Activated CD4-positive, CD25-positive, alpha-beta regulatory T cell treated with anti-CD3 and anti-CD28 coated beads, Interleukin-2, amount 50 U/mL, for 72 hours (primary cell): ENCODE results near the gene NMT1.

ENCODE experiments used
- DNase-seq: peaks from one replicate; pipeline ENCODE4 v3.0.0; 2021

The NMT1 gene

GRCh38 chr17:45106096-45106495 is 45.0 kb downstream of the NMT1 start:
- no peak for DNase-seq

DNA sequence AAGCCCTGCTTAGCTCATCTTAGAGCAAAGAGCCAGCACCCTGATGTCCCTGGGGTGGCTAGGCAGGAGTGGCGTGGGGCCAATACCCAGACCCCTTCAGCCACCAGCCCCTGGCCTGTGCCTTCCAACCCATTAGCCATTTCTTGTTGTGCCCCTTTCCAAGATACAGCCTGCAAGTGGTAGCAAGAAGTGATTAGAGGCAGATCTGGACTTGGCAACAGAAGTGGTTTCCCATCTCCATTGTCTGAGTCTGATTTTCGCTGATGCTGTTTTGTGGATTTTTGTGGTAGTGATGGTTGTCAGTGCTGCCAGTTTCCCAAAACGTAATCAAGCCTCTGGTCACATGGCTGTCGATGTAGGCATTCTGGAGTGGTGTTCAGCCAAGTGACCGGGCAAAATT is 45.5 kb downstream of the NMT1 start:
- DNase-seq = no peak

GRCh38 chr17:45107293-45108010 is 46.3 kb downstream of the NMT1 start:
- no peak for DNase-seq

GRCh38 chr17:45108051-45108450 is 46.9 kb downstream of the NMT1 start:
- no peak for DNase-seq

- DNase-seq = no peak
Observed at GRCh38 chr17:45108595-45109521, 47.7 kb downstream of the NMT1 start.

DNA sequence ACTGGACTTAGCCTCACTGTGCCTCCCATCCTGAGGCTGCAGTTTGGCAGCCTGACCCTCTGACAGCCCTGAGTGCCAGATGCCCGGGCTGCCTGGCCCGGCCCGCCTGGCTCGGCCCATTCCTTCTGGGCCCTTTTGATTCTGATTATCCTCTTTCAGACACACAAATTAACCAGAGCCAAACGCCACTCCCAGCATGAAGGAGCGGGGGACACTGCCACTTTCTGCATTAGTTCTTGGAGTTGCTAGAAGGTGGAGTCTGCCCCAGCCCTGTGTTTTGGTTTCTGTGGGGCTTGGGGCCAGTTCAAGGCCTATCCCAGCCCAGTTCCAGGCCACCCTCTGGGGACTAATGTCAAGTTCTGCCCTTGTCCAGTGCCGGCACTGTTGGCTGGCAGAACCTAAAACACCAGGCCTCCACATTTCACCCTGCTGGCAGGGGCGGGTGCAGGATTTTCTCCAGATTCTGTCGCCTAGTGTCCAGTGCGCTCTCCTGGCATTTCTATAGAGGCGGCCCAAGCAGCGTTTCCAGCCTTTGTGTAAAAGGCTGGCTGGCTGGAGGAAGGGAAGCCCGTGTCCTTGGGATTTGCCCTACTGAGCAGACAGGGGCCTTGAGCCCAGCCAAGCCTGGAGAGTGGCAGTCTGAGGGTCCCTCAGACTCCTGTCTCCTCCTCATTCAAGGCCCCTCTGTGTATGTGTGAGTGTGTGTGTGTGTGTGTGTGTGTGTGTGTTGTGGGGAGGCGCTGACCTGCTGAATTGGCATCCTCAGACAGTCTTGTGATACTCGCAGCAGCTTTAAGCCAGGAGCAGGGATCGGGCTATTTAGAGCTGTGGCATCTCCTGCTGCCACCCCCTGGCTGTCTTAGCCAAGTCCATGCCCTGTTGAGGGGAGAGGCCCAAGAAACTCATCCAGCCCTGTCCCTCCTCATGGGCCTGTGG is 49.8 kb downstream of the NMT1 start:
- DNase-seq = no peak

- no peak for DNase-seq
Observed at GRCh38 chr17:45111850-45112249, 50.7 kb downstream of the NMT1 start.

- DNase-seq = no peak
Observed at GRCh38 chr17:45112559-45113423, 51.7 kb downstream of the NMT1 start.

- no peak for DNase-seq
Observed at GRCh38 chr17:45113424-45113754, 52.3 kb downstream of the NMT1 start.

DNA sequence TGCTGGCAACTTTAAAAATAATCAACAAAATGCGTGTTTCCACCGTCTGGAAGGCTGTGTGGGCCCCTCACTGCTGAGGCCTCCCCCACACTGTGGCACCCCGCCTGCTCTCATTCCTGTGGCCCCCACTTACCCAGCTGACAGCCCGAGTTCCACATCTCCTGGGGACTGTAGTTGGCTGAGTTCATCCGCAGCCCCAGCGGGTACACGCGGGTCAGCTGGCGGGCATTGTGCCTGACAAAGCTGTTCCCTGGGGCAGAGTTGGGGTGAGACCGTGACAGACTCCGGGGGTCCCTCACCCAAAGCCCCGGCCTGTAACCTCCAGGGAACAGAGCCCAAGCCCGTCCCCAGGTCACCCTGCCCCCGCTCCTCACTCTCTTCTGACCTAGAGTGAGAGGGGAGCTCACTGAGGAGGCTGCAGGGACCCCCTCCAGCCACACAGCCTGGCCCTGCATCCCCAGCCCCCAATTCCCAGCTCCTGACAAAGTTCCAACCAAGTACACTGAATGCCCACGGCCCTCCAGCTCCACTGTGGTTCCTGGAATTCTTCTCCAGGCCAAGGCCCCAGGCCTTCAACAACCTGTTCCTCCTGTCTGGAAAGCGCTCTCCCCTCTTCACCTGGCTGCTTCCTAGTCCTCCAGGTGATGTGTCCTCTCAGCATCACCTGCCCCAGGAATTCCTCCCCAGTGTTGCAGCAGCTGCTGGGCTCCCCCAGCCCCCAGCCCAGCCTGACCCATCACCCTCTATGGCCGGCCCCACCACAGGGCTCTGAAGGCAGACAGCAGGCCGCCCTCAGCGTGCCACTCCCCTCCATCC is 53.2 kb downstream of the NMT1 start:
- DNase-seq = no peak

- DNase-seq = no peak
Observed at GRCh38 chr17:45115015-45115625, 54.0 kb downstream of the NMT1 start.

- DNase-seq = no peak
Observed at GRCh38 chr17:45115871-45116270, 54.8 kb downstream of the NMT1 start.

DNA sequence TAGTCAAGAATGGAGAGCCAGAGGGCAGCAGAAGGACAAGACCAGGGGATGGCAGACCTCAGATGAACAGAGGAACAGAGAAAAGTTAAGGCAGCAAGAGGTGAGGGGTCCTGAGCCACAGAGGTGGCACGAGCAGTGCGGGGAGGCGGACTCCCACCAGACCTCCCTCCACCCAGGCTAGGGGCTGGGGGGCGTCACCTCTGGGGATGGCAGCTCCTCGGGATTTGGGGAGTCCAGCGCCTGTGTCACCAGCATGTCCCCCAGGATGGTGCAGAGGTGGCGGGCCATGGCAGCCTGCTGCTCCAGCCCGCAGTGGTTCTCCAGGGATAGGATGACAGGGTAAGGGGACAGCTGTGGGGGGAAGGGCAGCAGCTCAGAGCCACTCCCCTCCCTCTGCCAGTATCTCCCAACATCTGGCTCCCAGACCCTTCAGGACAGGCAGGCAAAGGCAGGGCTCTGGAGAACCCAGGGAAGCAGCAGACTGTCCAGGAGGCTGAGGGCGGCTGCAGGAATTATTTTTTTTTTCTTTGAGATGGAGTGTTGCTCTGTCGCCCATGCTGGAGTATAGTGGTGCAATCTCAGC is 55.4 kb downstream of the NMT1 start:
- DNase-seq = no peak

DNA sequence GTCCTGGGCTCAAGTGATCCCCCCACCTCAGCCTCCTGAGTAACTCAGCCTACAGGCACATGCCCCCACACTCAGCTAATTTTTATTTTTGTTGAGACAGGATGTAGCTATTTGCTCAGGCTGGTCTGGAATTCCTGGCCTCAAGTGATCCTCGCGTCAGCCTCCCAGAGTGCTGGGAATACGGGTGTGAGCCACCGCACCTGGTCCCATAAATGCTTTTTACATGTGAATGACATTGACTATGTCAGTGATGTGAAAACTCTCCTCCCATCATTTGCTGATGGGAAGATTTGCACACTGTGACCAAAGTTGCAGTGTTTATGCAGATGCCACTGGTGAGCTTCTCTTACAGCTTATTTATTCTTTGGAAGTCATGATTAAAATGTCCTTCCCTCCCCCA is 56.2 kb downstream of the NMT1 start:
- no peak for DNase-seq

- no peak for DNase-seq
Observed at GRCh38 chr17:45117848-45118646, 56.9 kb downstream of the NMT1 start.

- DNase-seq = no peak
Observed at GRCh38 chr17:45118691-45119090, 57.6 kb downstream of the NMT1 start.

GRCh38 chr17:45119964-45120363 is 58.8 kb downstream of the NMT1 start:
- no peak for DNase-seq

- no peak for DNase-seq
Observed at GRCh38 chr17:45120558-45120957, 59.4 kb downstream of the NMT1 start.

DNA sequence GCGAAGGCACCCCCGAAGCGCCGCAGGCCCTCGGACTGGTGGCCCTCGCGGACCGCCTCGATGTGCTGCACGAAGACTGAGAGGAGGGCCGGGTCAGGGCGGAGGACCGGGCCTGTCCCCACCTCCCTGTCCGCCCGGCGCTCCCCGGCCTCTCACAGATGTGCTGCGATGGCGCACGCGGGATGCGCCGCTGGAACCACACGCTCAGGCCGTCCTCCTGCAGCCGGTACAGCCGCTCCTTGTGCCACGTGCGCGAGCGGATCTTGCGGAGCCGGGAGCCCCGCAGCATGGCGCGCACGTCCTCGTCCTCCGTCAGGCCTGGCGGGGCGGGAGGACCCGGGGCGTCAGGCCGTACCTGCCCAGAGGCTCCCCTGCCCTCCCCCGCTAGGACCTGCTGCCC is 59.9 kb downstream of the NMT1 start:
- DNase-seq = no peak
